Ascending aorta (tissue), 2 donors: ENCODE measurements around the gene TSACC. TPM values are rescaled to one million over a fixed set of nuclear protein-coding genes. Genes with fewer than 3 reads are reported as not detected.
"Not testable (repeated sequence)": the region's sequence is repeated elsewhere in the genome, so short reads cannot be mapped to it uniquely, and the experiment has no call there.

ENCODE experiments used
- DNase-seq, 2 donors: peaks; one replicate each; pipeline ENCODE4 v3.0.0-alpha.2; 2019; ENCODE audit warnings: low spot score in 2 of 2
- H3K27ac ChIP-seq, 2 donors: fragments of 200-600 bp; sonication (generic); one replicate each; pipeline ENCODE4 v1.5.1; 2016 to 2017; ENCODE audit warnings: mild to moderate bottlenecking in 1 of 2
- H3K27me3 ChIP-seq: fragments of 200-600 bp; sonication (generic); one replicate; pipeline ENCODE4 v1.5.1; 2017
- H3K36me3 ChIP-seq, 2 donors: fragments of 200-600 bp; sonication (generic); one replicate each; pipeline ENCODE4 v1.5.1; 2016
- H3K4me1 ChIP-seq, 2 donors: fragments of 200-600 bp; sonication (generic); one replicate each; pipeline ENCODE4 v1.5.1; 2016 to 2017; ENCODE audit warnings: mild to moderate bottlenecking in 1 of 2
- H3K4me3 ChIP-seq, 2 donors: fragments of 200-600 bp; sonication (generic); one replicate each; pipeline ENCODE4 v1.5.1; 2016 to 2017; ENCODE audit warnings: mild to moderate bottlenecking in 1 of 2
- H3K9me3 ChIP-seq, 2 donors: fragments of 200-600 bp; sonication (generic); one replicate each; pipeline ENCODE4 v1.5.1; 2016
- CTCF ChIP-seq, 3 experiments: fragments of 200-600 bp in 2 of 3; fragments of 450-650 bp in 1 of 3; sonication (generic) in 2 of 3; IDR thresholded peaks; one replicate each; pipeline ENCODE4 v1.5.1; 2016 to 2019; ENCODE audit warnings: antibody characterized with exemption in 3 of 3, mild to moderate bottlenecking in 1 of 3, moderate library complexity in 1 of 3
- intact Hi-C: fragments of 100-400 bp; cut with DNase I; formaldehyde crosslinking; loops from one replicate; pipeline ENCODE4 v1.15.1; 2023
- total RNA-seq: library from RNA; depleted of rRNA; stranded (reverse); fragments of >200 nt; gene quantifications from one replicate; pipeline ENCODE4 v1.1.0, GENCODE V29; 2016

The TSACC gene
- total RNA-seq, 1 donor from 2014 or later = not detected

DNA sequence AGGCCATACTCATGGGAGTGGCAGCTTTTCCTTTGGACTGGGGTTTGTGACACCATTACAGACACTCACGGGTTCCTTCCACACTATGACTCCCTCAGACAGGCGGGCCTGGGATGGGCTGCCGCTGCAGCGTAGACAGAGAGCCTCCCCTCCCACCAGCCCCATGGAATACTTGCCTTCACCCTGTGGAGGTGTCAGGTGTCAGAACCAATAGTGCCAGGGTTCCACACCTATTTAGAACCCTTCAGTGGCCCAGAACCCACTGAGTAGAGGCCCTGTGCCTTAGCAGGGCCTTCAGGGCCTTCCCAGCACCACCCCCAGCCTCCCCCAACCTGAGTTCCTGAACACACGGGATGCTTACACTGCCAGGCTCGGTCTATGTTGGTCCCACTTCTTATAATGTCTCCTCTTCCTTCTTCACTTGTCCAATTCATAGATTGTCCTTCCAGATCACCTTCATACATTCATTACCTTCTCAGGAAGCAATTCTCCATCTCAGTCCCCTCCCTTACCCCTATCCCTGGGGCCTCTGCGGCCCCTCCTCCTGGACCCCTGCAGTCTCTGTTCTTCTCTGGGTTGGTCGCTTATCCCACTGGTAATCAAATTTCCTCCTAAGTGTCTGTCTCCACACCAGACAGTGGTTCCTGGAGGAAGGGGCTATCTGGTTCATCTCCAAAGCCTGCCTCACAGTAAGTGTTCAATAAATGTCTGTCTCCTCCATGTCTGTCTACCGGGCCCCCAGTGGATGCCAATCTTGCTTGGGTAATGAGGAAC is 29.2 kb downstream of the TSACC start:
- H3K36me3 ChIP-seq = no peaks in the 10 kb centered on the region
- H3K4me3 ChIP-seq = no peak overlapping the region
- TF ChIP-seq CTCF (IDR thresholded peaks at IDR 0.05) = no peak
- H3K4me1 ChIP-seq = peaks cover 0 to 5% of the 10 kb centered on the region in 2 donors
- DNase-seq = no peak
- no peaks in the 10 kb centered on the region for H3K27me3 ChIP-seq
- intact Hi-C loops = no loop called here
- H3K9me3 ChIP-seq = no peaks in the 10 kb centered on the region
- H3K27ac ChIP-seq = no peak overlapping the region

DNA sequence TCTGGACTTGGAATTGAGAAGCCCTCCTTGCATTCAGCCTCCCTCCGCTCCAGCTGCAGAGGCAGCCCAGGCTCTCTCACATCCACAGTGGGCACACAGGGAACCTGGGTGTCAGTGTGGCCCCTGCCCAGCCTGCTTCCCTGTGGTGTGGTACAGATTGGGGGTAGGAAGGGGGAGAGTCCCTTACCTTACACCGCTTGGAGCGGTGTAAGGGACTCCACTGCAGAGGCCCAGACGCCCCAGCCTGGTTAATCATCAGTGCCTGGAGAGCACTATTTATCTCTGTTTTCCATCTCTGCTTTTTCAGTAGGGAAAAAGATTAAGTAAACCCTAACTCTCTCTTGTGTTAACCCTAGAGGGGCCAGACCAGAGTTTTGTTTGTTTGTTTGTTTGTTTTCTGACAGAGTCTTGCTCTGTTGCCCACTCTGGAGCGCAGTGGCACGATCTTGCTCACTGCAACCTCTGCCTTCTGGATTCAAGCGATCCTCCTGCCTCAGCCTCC is 29.9 kb downstream of the TSACC start:
- Histone ChIP-seq H3K4me3 (no peak overlapping the region), H3K9me3 (no peaks in the 10 kb centered on the region), H3K27me3 (no peaks in the 10 kb centered on the region), H3K27ac (no peak overlapping the region), H3K36me3 (no peaks in the 10 kb centered on the region), H3K4me1 (peaks cover 0 to 5% of the 10 kb centered on the region in 2 donors)
- no peak for DNase-seq
- no peak for TF ChIP-seq CTCF (IDR thresholded peaks at IDR 0.05)
- intact Hi-C loops = no loop called here

DNA sequence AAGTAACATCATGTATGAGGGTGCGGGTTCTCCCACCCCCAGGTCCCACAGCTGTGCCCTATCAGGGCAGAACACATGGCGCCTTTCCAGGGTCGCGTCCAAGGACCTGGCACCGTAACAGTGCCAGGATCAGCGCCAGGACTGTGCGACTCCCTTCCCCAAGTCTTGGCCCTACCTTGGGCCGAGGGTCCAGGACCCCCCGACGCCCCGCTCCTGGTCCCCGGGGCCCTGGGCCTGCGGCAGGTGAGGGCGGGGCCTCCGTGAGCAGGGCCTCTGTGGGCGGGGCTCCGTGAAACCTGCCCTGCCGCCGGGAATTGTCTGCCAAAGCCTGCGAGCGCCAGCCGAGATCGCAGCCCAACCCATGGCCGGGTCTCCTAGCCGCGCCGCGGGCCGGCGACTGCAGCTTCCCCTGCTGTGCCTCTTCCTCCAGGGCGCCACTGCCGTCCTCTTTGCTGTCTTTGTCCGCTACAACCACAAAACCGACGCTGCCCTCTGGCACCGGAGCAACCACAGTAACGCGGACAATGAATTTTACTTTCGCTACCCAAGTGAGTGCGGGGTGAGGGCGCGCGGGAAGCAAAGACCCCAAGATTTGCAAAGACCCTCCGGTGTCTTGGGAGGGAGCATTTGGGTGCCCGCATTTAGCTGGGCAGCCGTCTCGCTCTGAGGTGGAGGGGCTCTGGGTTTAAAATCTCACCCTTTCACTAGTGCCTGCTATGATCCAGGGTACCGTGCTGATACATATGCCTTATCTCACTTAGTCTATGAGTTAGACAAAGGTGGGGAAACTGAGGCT is 30.8 kb downstream of the TSACC start, which contains the start of gene RHBG:
TSS of gene RHBG (plus strand) at position 323 of the 796 bp plus-strand sequence. CDS start at position 362, 39 bp downstream.
- Histone ChIP-seq H3K9me3 (no peaks in the 10 kb centered on the region), H3K4me1 (peaks cover 0 to 5% of the 10 kb centered on the region in 2 donors), H3K27me3 (no peaks in the 10 kb centered on the region), H3K36me3 (no peaks in the 10 kb centered on the region), H3K27ac (no peak within 1 kb of the TSS), H3K4me3 (peak within 1 kb of the TSS; percentile 44 to 57)
- no peak for DNase-seq
- intact Hi-C loops = no loop called here
- TF ChIP-seq CTCF (IDR thresholded peaks at IDR 0.05) = no peak

DNA sequence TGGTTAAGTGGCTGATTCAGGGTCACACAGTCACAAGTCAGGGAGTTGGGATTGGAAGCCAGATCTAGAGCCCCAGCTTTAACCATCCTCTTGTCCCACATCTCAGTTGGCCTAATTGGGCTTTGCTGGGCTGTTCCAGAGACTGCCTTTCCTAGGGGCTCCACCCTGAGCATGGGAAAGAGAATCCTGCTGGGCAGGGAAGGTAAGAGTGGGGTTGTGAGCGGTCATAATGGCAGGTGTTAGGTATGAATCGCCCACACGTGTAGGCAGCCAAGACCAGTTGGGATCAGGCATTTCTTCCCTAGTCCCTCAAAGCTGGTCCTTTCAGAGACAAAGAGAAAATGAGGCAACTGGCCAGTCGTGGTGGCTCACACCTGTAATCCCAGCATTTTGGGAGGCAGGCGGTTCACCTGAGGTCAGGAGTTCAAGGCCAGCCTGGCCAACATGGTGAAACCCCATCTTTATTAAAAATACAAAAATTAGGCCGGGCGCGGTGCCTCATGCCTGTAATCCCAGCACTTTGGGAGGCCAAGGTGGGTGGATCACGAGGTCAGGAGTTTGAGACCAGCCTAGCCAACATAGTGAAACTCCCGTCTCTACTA is 31.5 kb downstream of the TSACC start:
- H3K27me3 ChIP-seq, H3K36me3 ChIP-seq, H3K27ac ChIP-seq, DNase-seq, H3K4me1 ChIP-seq, intact Hi-C loops, H3K9me3 ChIP-seq: not testable (repeated sequence)
- H3K4me3 ChIP-seq = peak overlapping the region in 1 of 2 donors; percentile 57

DNA sequence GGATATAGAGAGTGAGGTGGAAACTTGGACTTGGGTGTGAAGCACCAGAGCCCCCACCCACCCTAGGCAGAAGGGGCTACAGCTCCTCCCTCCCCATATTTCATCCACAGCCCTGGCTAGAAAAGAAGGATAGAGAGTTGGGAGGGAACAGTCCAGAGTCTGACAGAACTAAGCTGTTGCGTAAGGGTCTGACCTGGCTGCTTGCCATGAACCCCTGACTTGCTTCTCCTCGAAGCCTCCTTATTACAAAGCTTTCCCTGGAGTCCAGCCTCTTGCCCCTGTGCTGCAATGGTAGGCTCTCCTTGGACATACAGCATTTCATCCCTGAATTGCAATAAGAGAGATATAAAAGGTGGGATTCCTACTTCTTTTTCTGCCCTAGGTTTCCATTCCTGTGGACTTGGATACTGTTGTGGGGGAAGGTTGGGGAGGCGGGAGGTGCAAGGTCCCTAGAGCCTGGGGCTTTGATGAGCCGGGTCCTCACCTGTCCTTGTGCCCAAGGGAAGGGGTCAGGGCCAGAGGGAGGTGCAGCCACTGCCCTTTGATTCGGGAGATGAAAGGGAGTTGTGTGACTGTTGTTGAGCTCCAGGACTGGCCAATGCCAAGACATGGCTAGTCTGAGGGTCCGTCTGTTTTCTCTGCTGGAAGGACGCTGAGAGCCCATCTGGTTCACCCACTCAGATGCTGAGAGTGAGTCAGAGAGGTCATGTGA is 33.4 kb downstream of the TSACC start:
- H3K36me3 ChIP-seq = no peaks in the 10 kb centered on the region
- H3K9me3 ChIP-seq = no peaks in the 10 kb centered on the region
- no peaks in the 10 kb centered on the region for H3K27me3 ChIP-seq
- peaks cover 0 to 5% of the 10 kb centered on the region in 2 donors for H3K4me1 ChIP-seq
- DNase-seq = no peak
- no peak overlapping the region for H3K27ac ChIP-seq
- TF ChIP-seq CTCF (IDR thresholded peaks at IDR 0.05) = no peak
- H3K4me3 ChIP-seq = no peak overlapping the region
- intact Hi-C loops = no loop called here
